Brain microvascular endothelial cell (primary cell): ENCODE measurements around the gene CEP89.
A peak's percentile ranks its signal among the peaks of the same experiment; 100 is the strongest.

Experiments used
- DNase-seq: peaks from one replicate; pipeline ENCODE4 v3.0.0-alpha.2; 2020
- H3K27ac ChIP-seq: fragments of 250-450 bp; sonication (Bioruptor Pico); 2 replicates; pipeline ENCODE4 v1.5.1; 2020; ENCODE audit warnings: mild to moderate bottlenecking, moderate library complexity
- H3K27me3 ChIP-seq: fragments of 250-450 bp; sonication (Bioruptor Pico); replicated peaks from 2 replicates; pipeline ENCODE4 v1.5.1; 2020; ENCODE audit warnings: mild to moderate bottlenecking
- H3K36me3 ChIP-seq: fragments of 250-450 bp; sonication (Bioruptor Pico); replicated peaks from 2 replicates; pipeline ENCODE4 v1.5.1; 2020; ENCODE audit warnings: mild to moderate bottlenecking
- H3K4me3 ChIP-seq: 2 replicates; pipeline ENCODE4 v1.5.1; 2011; ENCODE audit warnings: low read depth, mild to moderate bottlenecking, control low read depth, low read length, moderate library complexity
- CTCF ChIP-seq: IDR thresholded peaks from 2 replicates; pipeline ENCODE4 v1.5.1; 2011; ENCODE audit warnings: low read depth, mild to moderate bottlenecking, moderate library complexity, low read length, control low read depth, inconsistent platforms; ENCODE audit errors: missing control alignments
- in situ Hi-C: cut with HindIII; loops from 2 replicates; pipeline ENCODE4 v1.10.0; 2017; ENCODE audit warnings: low sequenced_read_pairs, low pct_ligation_motif_present

Gene CEP89

DNA sequence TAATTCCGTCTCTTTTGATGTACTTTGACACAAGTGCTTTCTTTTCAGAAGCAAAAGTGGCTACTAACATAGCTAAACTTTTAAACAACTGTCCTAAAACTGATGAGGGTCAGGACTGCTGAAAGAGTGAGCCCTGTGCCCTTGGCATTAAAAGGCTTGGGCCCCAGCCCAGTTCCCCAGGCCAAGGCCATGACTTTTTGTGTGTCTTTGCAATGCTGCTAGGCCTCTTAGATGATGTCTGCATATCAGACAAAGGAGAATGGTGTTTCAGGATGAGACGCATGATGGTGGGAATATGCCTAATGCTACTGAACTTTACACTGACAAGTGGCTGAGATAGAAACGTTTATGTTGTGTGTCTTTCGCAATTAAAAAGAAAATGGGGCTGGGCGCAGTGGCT is 140.1 kb downstream of the CEP89 start:
- TF ChIP-seq CTCF = no peak
- in situ Hi-C loops = no loop called here

DNA sequence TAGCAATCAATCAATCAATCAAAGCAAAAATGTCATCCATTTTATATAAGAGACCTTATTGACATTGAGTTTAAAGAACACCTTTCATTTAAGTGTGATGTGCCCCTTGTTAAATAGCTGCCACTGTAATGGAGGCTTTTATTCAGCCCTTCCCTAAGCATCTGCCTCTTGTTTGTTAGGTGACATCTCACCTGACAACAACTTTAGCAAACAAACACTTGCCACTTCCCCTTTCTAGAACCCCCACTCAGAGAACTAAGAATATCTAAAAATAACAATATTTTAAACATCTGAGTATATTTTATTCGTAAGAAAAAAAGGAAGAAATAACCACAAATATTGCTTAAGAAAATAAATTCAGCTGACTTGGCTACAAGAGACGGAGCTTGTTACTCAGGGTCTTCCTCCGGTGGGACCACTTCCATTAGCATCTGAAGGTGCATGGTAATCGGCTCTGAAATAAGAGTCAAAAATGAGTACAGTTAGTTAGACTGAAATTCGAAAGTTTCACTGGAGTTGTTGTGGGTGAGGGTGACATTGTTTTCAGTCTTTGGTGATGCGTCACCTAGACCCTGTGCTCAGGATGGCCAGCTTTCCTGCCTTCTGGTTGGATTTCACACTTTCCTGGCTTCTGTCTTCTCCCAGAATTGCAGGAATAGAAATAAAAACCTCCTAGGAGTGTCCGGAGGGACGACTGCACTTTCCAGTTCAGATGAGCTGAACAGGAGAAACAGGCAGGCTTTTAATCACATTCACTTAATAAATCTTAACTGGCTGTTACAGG is 141.3 kb downstream of the CEP89 start:
- H3K36me3 ChIP-seq = no peaks in the 10 kb centered on the region
- no peak overlapping the region for H3K27ac ChIP-seq
- H3K4me3 ChIP-seq = no peak overlapping the region
- peak; percentile 62 for DNase-seq
- H3K27me3 ChIP-seq = no peaks in the 10 kb centered on the region
- in situ Hi-C loops = no loop called here
- TF ChIP-seq CTCF = no peak

More for the DNA sequence above, 140.1 kb downstream of the CEP89 start:
- no peak for DNase-seq
- Histone ChIP-seq H3K36me3 (no peaks in the 10 kb centered on the region), H3K27ac (no peak overlapping the region), H3K4me3 (no peak overlapping the region), H3K27me3 (no peaks in the 10 kb centered on the region)

DNA sequence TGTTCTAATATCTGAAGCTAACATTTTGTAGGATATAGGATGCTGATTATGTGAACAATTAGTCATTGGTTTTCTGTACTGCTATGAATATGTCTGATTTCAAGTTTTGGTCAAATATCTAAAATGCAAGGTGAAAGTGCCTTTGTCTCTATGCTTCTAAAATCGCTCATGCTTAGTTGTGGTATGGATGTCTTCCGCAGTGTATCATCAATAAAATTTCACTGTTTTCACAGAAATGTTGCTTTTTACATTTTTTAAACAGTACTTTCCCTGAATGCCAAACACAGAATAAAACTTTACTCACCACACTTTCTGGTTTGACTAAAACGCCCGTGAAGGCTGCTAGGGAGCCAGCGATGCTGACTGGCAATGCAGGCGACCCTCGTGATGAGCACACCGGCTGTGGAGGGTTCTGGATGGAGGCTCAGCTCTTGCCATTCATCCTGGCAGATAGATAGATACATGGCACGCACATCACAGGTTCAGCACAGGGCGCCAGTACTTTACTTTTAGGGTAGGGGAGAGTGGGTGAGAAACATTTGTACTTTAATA is 142.3 kb downstream of the CEP89 start:
- H3K27ac ChIP-seq = no peak overlapping the region
- in situ Hi-C loops = no loop called here
- no peak for DNase-seq
- H3K4me3 ChIP-seq = no peak overlapping the region
- TF ChIP-seq CTCF = no peak
- H3K27me3 ChIP-seq = no peaks in the 10 kb centered on the region
- H3K36me3 ChIP-seq = no peaks in the 10 kb centered on the region

- TF ChIP-seq CTCF = no peak
Measured at GRCh38 chr19:32828643-32829344, 143.0 kb downstream of the CEP89 start.

GRCh38 chr19:32828139-32828538 is 143.6 kb downstream of the CEP89 start:
- in situ Hi-C loops = no loop called here
- TF ChIP-seq CTCF = no peak
- Histone ChIP-seq H3K27ac (no peak overlapping the region), H3K4me3 (no peak overlapping the region), H3K36me3 (no peaks in the 10 kb centered on the region), H3K27me3 (no peaks in the 10 kb centered on the region)
- DNase-seq = no peak

More at GRCh38 chr19:32828643-32829344, 143.0 kb downstream of the CEP89 start:
- Histone ChIP-seq H3K36me3 (no peaks in the 10 kb centered on the region), H3K27ac (no peak overlapping the region), H3K4me3 (no peak overlapping the region), H3K27me3 (no peaks in the 10 kb centered on the region)
- DNase-seq = no peak
- in situ Hi-C loops = no loop called here
